ENCODE data around the gene OPA3.

Gene OPA3

GRCh38 chr19:45591004-45591637 is 6.5 kb upstream of the OPA3 start:
- Histone ChIP-seq H3K4me3 (ENCODE audit: low read depth in 1 of 2, low read length in 2 of 2) (no peak overlapping the region), H3K9ac (ENCODE audit: low read depth, low read length) (no peak overlapping the region), H3K4me1 (ENCODE audit: insufficient read depth, low read length) (no peaks in the 10 kb centered on the region), H3K79me2 (ENCODE audit: insufficient read depth, low read length) (no peaks in the 10 kb centered on the region), H3K9me3 (ENCODE audit: insufficient read depth, low read length, severe bottlenecking) (no peaks in the 10 kb centered on the region), H3K27me3 (ENCODE audit: insufficient read depth, low read length, poor library complexity) (no peaks in the 10 kb centered on the region), H4K20me1 (ENCODE audit: insufficient read depth, low read length) (no peaks in the 10 kb centered on the region), H3K27ac (ENCODE audit: low read length) (no peak overlapping the region), H2AFZ (ENCODE audit: low read depth, low read length) (no peak overlapping the region), H3K4me2 (ENCODE audit: insufficient read depth, low read length) (no peak overlapping the region), H3K36me3 (ENCODE audit: insufficient read depth, low read length) (no peaks in the 10 kb centered on the region)
- ATAC-seq (ENCODE audit: insufficient read depth, low read depth) (no peak), DNase-seq (no peak)
- no peak for TF ChIP-seq EZH2 (IDR thresholded peaks at IDR 0.05; ENCODE audit: borderline replicate concordance, low read depth, low read length, severe bottlenecking)
- peak; percentile 51 for TF ChIP-seq CTCF (IDR thresholded peaks at IDR 0.05; ENCODE audit: borderline replicate concordance, extremely low read depth, low read length, poor library complexity, severe bottlenecking)

- H3K27ac ChIP-seq (ENCODE audit: low read length), result no peak overlapping the region
- no peaks in the 10 kb centered on the region for H4K20me1 ChIP-seq (ENCODE audit: insufficient read depth, low read length)
- DNase-seq, result no peak
- no peaks in the 10 kb centered on the region for H3K27me3 ChIP-seq (ENCODE audit: insufficient read depth, low read length, poor library complexity)
- TF ChIP-seq CTCF (IDR thresholded peaks at IDR 0.05; ENCODE audit: borderline replicate concordance, extremely low read depth, low read length, poor library complexity, severe bottlenecking) (no peak), EZH2 (IDR thresholded peaks at IDR 0.05; ENCODE audit: borderline replicate concordance, low read depth, low read length, severe bottlenecking) (no peak)
- H2AFZ ChIP-seq (ENCODE audit: low read depth, low read length), result no peak overlapping the region
- H3K36me3 ChIP-seq (ENCODE audit: insufficient read depth, low read length), result no peaks in the 10 kb centered on the region
- no peak overlapping the region for H3K4me2 ChIP-seq (ENCODE audit: insufficient read depth, low read length)
- H3K9ac ChIP-seq (ENCODE audit: low read depth, low read length), result no peak overlapping the region
- no peak overlapping the region for H3K4me3 ChIP-seq (ENCODE audit: low read depth in 1 of 2, low read length in 2 of 2)
- H3K79me2 ChIP-seq (ENCODE audit: insufficient read depth, low read length), result no peaks in the 10 kb centered on the region
- H3K9me3 ChIP-seq (ENCODE audit: insufficient read depth, low read length, severe bottlenecking), result no peaks in the 10 kb centered on the region
- no peak for ATAC-seq (ENCODE audit: insufficient read depth, low read depth)
- peaks cover 2% of the 10 kb centered on the region for H3K4me1 ChIP-seq (ENCODE audit: insufficient read depth, low read length)
Observed at GRCh38 chr19:45590300-45591003, 5.8 kb upstream of the OPA3 start.

- Histone ChIP-seq H3K36me3 (ENCODE audit: insufficient read depth, low read length) (no peaks in the 10 kb centered on the region), H3K4me3 (ENCODE audit: low read depth in 1 of 2, low read length in 2 of 2) (no peak overlapping the region), H3K27me3 (ENCODE audit: insufficient read depth, low read length, poor library complexity) (no peaks in the 10 kb centered on the region), H3K4me1 (ENCODE audit: insufficient read depth, low read length) (peaks cover 8% of the 10 kb centered on the region), H3K9ac (ENCODE audit: low read depth, low read length) (no peak overlapping the region), H3K4me2 (ENCODE audit: insufficient read depth, low read length) (no peak overlapping the region), H3K27ac (ENCODE audit: low read length) (no peak overlapping the region), H4K20me1 (ENCODE audit: insufficient read depth, low read length) (no peaks in the 10 kb centered on the region), H3K79me2 (ENCODE audit: insufficient read depth, low read length) (no peaks in the 10 kb centered on the region), H2AFZ (ENCODE audit: low read depth, low read length) (no peak overlapping the region), H3K9me3 (ENCODE audit: insufficient read depth, low read length, severe bottlenecking) (no peaks in the 10 kb centered on the region)
- ATAC-seq (ENCODE audit: insufficient read depth, low read depth) (no peak), DNase-seq (no peak)
- TF ChIP-seq EZH2 (IDR thresholded peaks at IDR 0.05; ENCODE audit: borderline replicate concordance, low read depth, low read length, severe bottlenecking) (no peak), CTCF (IDR thresholded peaks at IDR 0.05; ENCODE audit: borderline replicate concordance, extremely low read depth, low read length, poor library complexity, severe bottlenecking) (no peak)
Observed at GRCh38 chr19:45589768-45590167, 5.2 kb upstream of the OPA3 start.

Data from DND-41 (cell line).